Ammon's horn (tissue), 1 donor: ENCODE measurements around the gene CDH22.

Experiments
- DNase-seq: peaks from one replicate; pipeline ENCODE4 v3.0.0-alpha.2; 2016; ENCODE audit warnings: low spot score

Gene CDH22

GRCh38 chr20:46192376-46192944 is 115.8 kb downstream of the CDH22 start:
- DNase-seq: no peak

GRCh38 chr20:46191611-46192010 is 116.7 kb downstream of the CDH22 start:
- DNase-seq: no peak

- DNase-seq: no peak
Observed at GRCh38 chr20:46191168-46191540, 117.1 kb downstream of the CDH22 start.

- DNase-seq: no peak
Observed at GRCh38 chr20:46190478-46191167, 117.7 kb downstream of the CDH22 start.

GRCh38 chr20:46188866-46189541 is 119.3 kb downstream of the CDH22 start:
- no peak for DNase-seq

- no peak for DNase-seq
Observed at GRCh38 chr20:46186210-46186609, 122.1 kb downstream of the CDH22 start.

- no peak for DNase-seq
Observed at GRCh38 chr20:46185353-46185752, 122.9 kb downstream of the CDH22 start.

- no peak for DNase-seq
Observed at GRCh38 chr20:46183768-46184167, 124.5 kb downstream of the CDH22 start.

- DNase-seq: no peak
Observed at GRCh38 chr20:46182276-46183200, 125.8 kb downstream of the CDH22 start.

GRCh38 chr20:46179862-46180261 is 128.4 kb downstream of the CDH22 start:
- DNase-seq: no peak

GRCh38 chr20:46178891-46179290 is 129.4 kb downstream of the CDH22 start:
- DNase-seq: no peak

- no peak for DNase-seq
Observed at GRCh38 chr20:46177768-46178167, 130.5 kb downstream of the CDH22 start.

GRCh38 chr20:46176739-46177378 is 131.4 kb downstream of the CDH22 start:
- DNase-seq: no peak

- no peak for DNase-seq
Observed at GRCh38 chr20:46175127-46175494, 133.2 kb downstream of the CDH22 start.

- DNase-seq: peak; percentile 61
Observed at GRCh38 chr20:46174469-46175126, 133.7 kb downstream of the CDH22 start.

GRCh38 chr20:46173652-46174468 is 134.4 kb downstream of the CDH22 start:
- DNase-seq: no peak

GRCh38 chr20:46172961-46173536 is 135.2 kb downstream of the CDH22 start:
- DNase-seq: no peak

- DNase-seq: no peak
Observed at GRCh38 chr20:46172455-46172854, 135.8 kb downstream of the CDH22 start.

- DNase-seq: no peak
Observed at GRCh38 chr20:46171909-46172308, 136.4 kb downstream of the CDH22 start.

- DNase-seq: no peak
Observed at GRCh38 chr20:46171476-46171875, 136.8 kb downstream of the CDH22 start.
